Measurements from ENCODE around the gene RBPJ. TPM values are rescaled to one million over a fixed set of nuclear protein-coding genes. Genes with fewer than 3 reads are reported as not detected.

The RBPJ gene
- total RNA-seq, 4 donors from 2014 or later: 67.1 to 80.2 (median 76.5) TPM

Other genes with a start within 250 kb of the RBPJ start
- gene CCKAR, start 169.5 kb downstream of the RBPJ start, total RNA-seq: not detected

Measured in tibial nerve (tissue), 4 donors.